SK-N-SH (cell line): ENCODE measurements around the gene HAGH. TPM values are rescaled to one million over a fixed set of nuclear protein-coding genes. Genes with fewer than 3 reads are reported as not detected.
A peak's percentile ranks its signal among the peaks of the same experiment; 100 is the strongest.

ENCODE experiments used
- CTCF ChIA-PET: fragments of 300-600, 350-600 bp; formaldehyde crosslinking; extraction: SDS; loops from one replicate; lab custom pipeline; 2021; lab: Yijun Ruan, JAX
- POLR2A ChIA-PET: fragments of 350-600 bp; sonication (Branson Sonifier 250); formaldehyde crosslinking; extraction: SDS; loops from one replicate; lab custom pipeline; 2020; ENCODE audit warnings: antibody characterized with exemption, inconsistent platforms; lab: Yijun Ruan, JAX
- DNase-seq: peaks from one replicate; pipeline ENCODE4 v3.0.0; 2012
- H2AFZ ChIP-seq: fragments of 200-600 bp; sonication (generic); 2 replicates; pipeline ENCODE4 v1.8.1; 2016; ENCODE audit warnings: antibody characterized with exemption, mild to moderate bottlenecking, low read depth
- H3F3A ChIP-seq: fragments of 200-600 bp; sonication (generic); replicated peaks from 2 replicates; pipeline ENCODE3; 2016; ENCODE audit warnings: antibody characterized with exemption, mild to moderate bottlenecking; ENCODE audit not compliant: insufficient read depth
- H3K27ac ChIP-seq, 2 experiments: fragments of 200-500 bp in 1 of 2; fragments of 200-600 bp in 1 of 2; sonication (Bioruptor generic) in 1 of 2; sonication (generic), shearing (Covaris generic) in 1 of 2; 2 replicates each; pipeline versions ENCODE4 v1.5.1 to v1.6.1; 2014 to 2016; ENCODE audit warnings: low read depth in 2 of 2, inconsistent platforms in 1 of 2, low read length in 1 of 2, mild to moderate bottlenecking in 1 of 2, mixed read lengths in 1 of 2
- H3K27me3 ChIP-seq: fragments of 200-600 bp; sonication (generic), shearing (Covaris generic); 2 replicates; pipeline ENCODE4 v1.6.1; 2016; ENCODE audit warnings: mixed run types; ENCODE audit not compliant: insufficient read depth
- H3K36me3 ChIP-seq, 2 experiments: fragments of 200-500 bp in 1 of 2; fragments of 200-600 bp in 1 of 2; sonication (Bioruptor generic) in 1 of 2; sonication (generic) in 1 of 2; replicated peaks in 1 of 2; 2 replicates each; pipeline versions ENCODE3 to v1.5.1; 2014 to 2016; ENCODE audit warnings: low read length in 1 of 2, mild to moderate bottlenecking in 1 of 2; ENCODE audit not compliant: insufficient read depth in 2 of 2, control insufficient read depth in 1 of 2
- H3K4me1 ChIP-seq, 2 experiments: fragments of 200-500 bp in 1 of 2; fragments of 200-600 bp in 1 of 2; sonication (Bioruptor generic) in 1 of 2; sonication (generic), shearing (Covaris generic) in 1 of 2; 2 replicates each; pipeline versions ENCODE4 v1.5.1 to v1.6.1; 2014 to 2016; ENCODE audit warnings: low read depth in 1 of 2, low read length in 1 of 2, mixed run types in 1 of 2; ENCODE audit not compliant: insufficient read depth in 2 of 2, control insufficient read depth in 1 of 2
- H3K4me2 ChIP-seq: fragments of 200-600 bp; sonication (generic), shearing (Covaris generic); 2 replicates; pipeline ENCODE4 v1.6.1; 2017; ENCODE audit warnings: mixed run types
- H3K4me3 ChIP-seq, 2 experiments: fragments of 200-500 bp in 1 of 2; fragments of 200-600 bp in 1 of 2; sonication (Bioruptor generic) in 1 of 2; sonication (generic), shearing (Covaris generic) in 1 of 2; 2 replicates each; pipeline versions ENCODE4 v1.5.1 to v1.8.1; 2014 to 2016; ENCODE audit warnings: low read depth in 2 of 2, inconsistent platforms in 1 of 2, low read length in 1 of 2, mild to moderate bottlenecking in 1 of 2, mixed read lengths in 1 of 2, moderate library complexity in 1 of 2
- H3K79me2 ChIP-seq: fragments of 200-600 bp; sonication (generic); 2 replicates; pipeline ENCODE4 v1.8.1; 2017; ENCODE audit warnings: mild to moderate bottlenecking; ENCODE audit not compliant: insufficient read depth
- H3K9ac ChIP-seq: fragments of 200-600 bp; sonication (generic); 2 replicates; pipeline ENCODE4 v1.6.1; 2017; ENCODE audit warnings: mixed run types
- H3K9me2 ChIP-seq: fragments of 200-600 bp; sonication (generic); 2 replicates; pipeline ENCODE4 v1.6.1; 2017; ENCODE audit warnings: mixed run types
- H3K9me3 ChIP-seq: fragments of 200-600 bp; sonication (generic); 2 replicates; pipeline ENCODE4 v1.6.1; 2017; ENCODE audit warnings: mixed run types, mild to moderate bottlenecking, moderate library complexity
- H4K20me1 ChIP-seq: fragments of 200-600 bp; sonication (generic); 2 replicates; pipeline ENCODE4 v1.6.1; 2017; ENCODE audit warnings: mild to moderate bottlenecking, mixed run types; ENCODE audit not compliant: insufficient read depth
- FOSL2 ChIP-seq: IDR thresholded peaks from 2 replicates; pipeline ENCODE4 v1.4.0; 2012; ENCODE audit warnings: low read depth, mild to moderate bottlenecking, moderate library complexity, borderline replicate concordance
- FOXM1 ChIP-seq: IDR thresholded peaks from 2 replicates; pipeline ENCODE4 v1.4.0; 2012; ENCODE audit warnings: low read depth, mild to moderate bottlenecking
- GABPA ChIP-seq: IDR thresholded peaks from 2 replicates; pipeline ENCODE4 v1.4.0; 2012; ENCODE audit warnings: low read depth, mild to moderate bottlenecking
- IRF3 ChIP-seq: fragments of 150-350 bp; IDR thresholded peaks from 2 replicates; pipeline ENCODE4 v1.6.1; 2016; ENCODE audit warnings: mild to moderate bottlenecking, low read depth, low read length
- REST ChIP-seq: IDR thresholded peaks from 2 replicates; pipeline ENCODE4 v1.6.1; 2012; ENCODE audit warnings: mild to moderate bottlenecking, low read depth, low read length, moderate library complexity
- TCF12 ChIP-seq: IDR thresholded peaks from 2 replicates; pipeline ENCODE4 v1.4.0; 2012
- USF2 ChIP-seq: fragments of 150-350 bp; IDR thresholded peaks from 2 replicates; pipeline ENCODE4 v1.6.1; 2017; ENCODE audit warnings: antibody characterized with exemption, low read length, low read depth, borderline replicate concordance
- WGBS: methylation state at CpG from one replicate; pipeline ENCODE4 v1.1.6; 2017; ENCODE audit warnings: low lambda C conversion rate; 5-methylcytosine and 5-hydroxymethylcytosine counted together
- polyA plus RNA-seq, 3 experiments: library from polyadenylated mRNA; depleted of rRNA; stranded (reverse); fragments of >200 nt; gene quantifications; 2 replicates each; pipeline ENCODE4 v1.2.3, GENCODE V29; 2012
- TF ChIP-seq, protein P1 (sequence below): IDR thresholded peaks from 2 replicates; pipeline ENCODE4; 2012

The HAGH gene
- polyA plus RNA-seq, 1 of the 3 experiments (the other 2 are of a cell fraction) = 138 TPM

DNA sequence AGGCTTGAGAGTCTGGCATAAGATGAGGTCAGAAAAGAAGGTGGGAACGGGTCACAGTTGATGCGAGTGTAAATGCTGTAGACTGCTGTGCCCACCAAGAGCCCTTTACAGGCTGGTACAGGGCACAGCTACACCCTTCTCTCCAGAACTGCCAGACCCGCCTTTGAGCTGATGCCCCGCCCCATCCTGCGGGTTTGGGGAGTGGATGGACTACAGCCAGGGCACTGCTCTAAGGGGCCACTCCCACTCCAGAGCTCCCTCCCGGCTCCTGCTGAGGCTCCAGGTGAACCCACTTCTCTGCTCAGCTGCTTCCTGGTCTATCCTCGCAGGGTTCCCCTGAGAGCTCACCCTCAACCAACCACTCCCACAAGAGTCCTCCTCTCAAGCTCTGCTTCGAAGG lies 33.0 kb upstream of the HAGH start:
- CTCF ChIA-PET = interaction anchor here (1.8 kb wide), 1 partner anchor 70 kb away, joined by 11 read pairs; no protein-coding TSS in a partner anchor
- Histone ChIP-seq H3K4me3 (no peak overlapping the region), H3K9me2 (no peaks in the 10 kb centered on the region), H3K79me2 (no peaks in the 10 kb centered on the region), H3K27me3 (peaks cover 4% of the 10 kb centered on the region; the same call in 1 of the 2 replicates), H3K9ac (no peak overlapping the region), H4K20me1 (no peaks in the 10 kb centered on the region), H2AFZ (no peak overlapping the region), H3K9me3 (no peaks in the 10 kb centered on the region), H3K36me3 (no peaks in the 10 kb centered on the region), H3K27ac (no peak overlapping the region), H3F3A (no peaks in the 10 kb centered on the region), H3K4me2 (no peak overlapping the region), H3K4me1 (no peaks in the 10 kb centered on the region; a peak in 1 of 4 replicates)
- POLR2A ChIA-PET = no interaction called here
- TF ChIP-seq FOXM1 = no peak
- 59% methylated on average over 5 of the region's 8 CpGs for WGBS
- no peak for DNase-seq

DNA sequence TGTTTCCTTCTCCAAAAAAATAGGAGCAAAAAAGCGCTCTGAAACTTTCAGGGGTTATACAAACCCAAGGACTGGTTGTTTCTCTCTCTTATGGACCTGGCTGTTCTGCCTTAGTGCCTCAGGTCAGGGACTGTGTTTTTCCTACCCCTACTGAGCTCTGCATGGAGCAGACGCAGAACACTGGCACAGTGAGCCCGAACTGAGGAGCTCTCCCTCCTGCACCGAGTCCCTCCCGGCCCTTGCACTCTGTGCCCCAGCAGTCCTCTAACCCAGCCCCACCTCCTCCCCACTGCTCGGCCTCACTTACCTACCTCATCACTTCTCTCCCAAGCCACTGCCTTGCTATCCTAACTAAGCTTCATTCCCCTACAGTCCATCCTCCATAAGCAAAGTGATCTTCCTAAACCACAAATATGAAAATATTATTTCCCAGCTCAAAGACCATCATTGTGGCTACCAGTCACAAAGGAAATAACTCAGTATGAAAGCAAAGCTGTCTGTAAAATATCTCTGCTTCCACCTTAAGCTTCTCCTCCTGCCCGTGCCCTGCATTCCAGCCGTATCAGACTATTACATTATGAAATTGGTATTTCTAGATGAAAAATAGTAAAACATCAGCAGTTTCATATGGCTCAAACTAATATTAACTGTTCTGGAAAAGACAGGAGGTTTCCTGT lies 31.7 kb upstream of the HAGH start:
- no peaks in the 10 kb centered on the region for H3K9me3 ChIP-seq
- DNase-seq = no peak
- no peaks in the 10 kb centered on the region for H3K36me3 ChIP-seq
- H3K4me3 ChIP-seq = no peak overlapping the region
- 54% methylated on average over 8 of the region's 8 CpGs for WGBS
- H4K20me1 ChIP-seq = no peaks in the 10 kb centered on the region
- H3K4me2 ChIP-seq = no peak overlapping the region
- H3F3A ChIP-seq = no peaks in the 10 kb centered on the region
- no peaks in the 10 kb centered on the region for H3K9me2 ChIP-seq
- no peak overlapping the region for H2AFZ ChIP-seq
- ChIA-PET POLR2A (no interaction called here), CTCF (interaction anchor here (0.9 to 2.8 kb wide), 3 partner anchors 8 to 83 kb away, joined by 3 to 24 read pairs (median 4); no protein-coding TSS in a partner anchor)
- H3K27me3 ChIP-seq = 0 out of 2 replicates have a peak, but pooled peaks cover 12% of the 10 kb centered on the region
- TF ChIP-seq USF2 (no peak), FOSL2 (no peak), REST (no peak), GABPA (no peak), TCF12 (no peak), IRF3 (no peak)
- TF ChIP-seq, protein P1, sequence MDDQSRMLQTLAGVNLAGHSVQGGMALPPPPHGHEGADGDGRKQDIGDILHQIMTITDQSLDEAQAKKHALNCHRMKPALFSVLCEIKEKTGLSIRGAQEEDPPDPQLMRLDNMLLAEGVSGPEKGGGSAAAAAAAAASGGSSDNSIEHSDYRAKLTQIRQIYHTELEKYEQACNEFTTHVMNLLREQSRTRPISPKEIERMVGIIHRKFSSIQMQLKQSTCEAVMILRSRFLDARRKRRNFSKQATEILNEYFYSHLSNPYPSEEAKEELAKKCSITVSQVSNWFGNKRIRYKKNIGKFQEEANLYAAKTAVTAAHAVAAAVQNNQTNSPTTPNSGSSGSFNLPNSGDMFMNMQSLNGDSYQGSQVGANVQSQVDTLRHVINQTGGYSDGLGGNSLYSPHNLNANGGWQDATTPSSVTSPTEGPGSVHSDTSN = peak; percentile 21; the same call in 1 of the 2 replicates
- H3K4me1 ChIP-seq = no peaks in the 10 kb centered on the region
- H3K79me2 ChIP-seq = no peaks in the 10 kb centered on the region
- H3K9ac ChIP-seq = no peak overlapping the region
- H3K27ac ChIP-seq = no peak overlapping the region
